Body of pancreas (tissue), 4 donors: ENCODE data around the gene PVALEF.

Source experiments
- POLR2A ChIP-seq, 3 donors: fragments of 450-650 bp; IDR thresholded peaks; one replicate each; pipeline ENCODE4 v1.6.1; 2016; ENCODE audit warnings: antibody characterized with exemption in 3 of 3, mild to moderate bottlenecking in 2 of 3
- TF ChIP-seq, protein P1 (sequence below), 7 experiments: fragments of 450-650 bp in 4 of 7; fragments of 200-600 bp in 3 of 7; sonication (generic) in 3 of 7; IDR thresholded peaks; one replicate each; pipeline ENCODE4 v1.5.1; 2016 to 2019; ENCODE audit warnings: antibody characterized with exemption in 7 of 7

GRCh38 chr17:81154961-81155360 lies 10.3 kb upstream of the PVALEF start:
- TF ChIP-seq, protein P1, sequence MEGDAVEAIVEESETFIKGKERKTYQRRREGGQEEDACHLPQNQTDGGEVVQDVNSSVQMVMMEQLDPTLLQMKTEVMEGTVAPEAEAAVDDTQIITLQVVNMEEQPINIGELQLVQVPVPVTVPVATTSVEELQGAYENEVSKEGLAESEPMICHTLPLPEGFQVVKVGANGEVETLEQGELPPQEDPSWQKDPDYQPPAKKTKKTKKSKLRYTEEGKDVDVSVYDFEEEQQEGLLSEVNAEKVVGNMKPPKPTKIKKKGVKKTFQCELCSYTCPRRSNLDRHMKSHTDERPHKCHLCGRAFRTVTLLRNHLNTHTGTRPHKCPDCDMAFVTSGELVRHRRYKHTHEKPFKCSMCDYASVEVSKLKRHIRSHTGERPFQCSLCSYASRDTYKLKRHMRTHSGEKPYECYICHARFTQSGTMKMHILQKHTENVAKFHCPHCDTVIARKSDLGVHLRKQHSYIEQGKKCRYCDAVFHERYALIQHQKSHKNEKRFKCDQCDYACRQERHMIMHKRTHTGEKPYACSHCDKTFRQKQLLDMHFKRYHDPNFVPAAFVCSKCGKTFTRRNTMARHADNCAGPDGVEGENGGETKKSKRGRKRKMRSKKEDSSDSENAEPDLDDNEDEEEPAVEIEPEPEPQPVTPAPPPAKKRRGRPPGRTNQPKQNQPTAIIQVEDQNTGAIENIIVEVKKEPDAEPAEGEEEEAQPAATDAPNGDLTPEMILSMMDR (IDR thresholded peaks at IDR 0.05), result no peak
- TF ChIP-seq POLR2A (IDR thresholded peaks at IDR 0.05), result no peak
